ENCODE measurements around the gene EIF4A2.

DNA sequence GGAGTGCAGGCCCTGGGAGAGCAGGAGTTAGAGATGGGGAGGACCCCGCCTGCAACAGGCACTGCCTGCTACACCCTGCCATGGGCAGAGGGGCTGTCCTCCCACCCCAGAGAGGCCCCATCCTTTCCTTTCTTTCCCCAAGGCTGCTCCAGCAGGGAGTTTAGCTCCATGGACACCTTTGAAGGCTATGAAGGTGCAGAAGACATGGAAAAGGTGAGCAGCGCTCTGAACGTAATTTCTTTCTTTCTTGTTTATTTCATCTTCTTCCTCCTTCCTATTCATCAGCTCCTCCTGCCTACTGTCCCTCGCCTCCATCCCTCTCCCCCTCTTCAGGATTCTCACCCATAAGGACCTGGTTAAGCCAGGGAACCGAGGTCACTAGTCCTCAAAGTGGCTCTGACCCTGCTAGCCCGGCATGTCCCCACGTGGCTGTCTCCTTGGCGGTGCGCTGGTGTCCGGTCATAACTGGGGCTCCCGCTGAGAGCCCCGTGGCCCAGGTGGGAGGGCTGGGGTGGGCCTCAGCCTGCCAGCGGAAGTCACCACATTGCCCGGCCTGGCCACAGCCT is 43.1 kb downstream of the EIF4A2 start:
- TF ChIP-seq, protein P1, sequence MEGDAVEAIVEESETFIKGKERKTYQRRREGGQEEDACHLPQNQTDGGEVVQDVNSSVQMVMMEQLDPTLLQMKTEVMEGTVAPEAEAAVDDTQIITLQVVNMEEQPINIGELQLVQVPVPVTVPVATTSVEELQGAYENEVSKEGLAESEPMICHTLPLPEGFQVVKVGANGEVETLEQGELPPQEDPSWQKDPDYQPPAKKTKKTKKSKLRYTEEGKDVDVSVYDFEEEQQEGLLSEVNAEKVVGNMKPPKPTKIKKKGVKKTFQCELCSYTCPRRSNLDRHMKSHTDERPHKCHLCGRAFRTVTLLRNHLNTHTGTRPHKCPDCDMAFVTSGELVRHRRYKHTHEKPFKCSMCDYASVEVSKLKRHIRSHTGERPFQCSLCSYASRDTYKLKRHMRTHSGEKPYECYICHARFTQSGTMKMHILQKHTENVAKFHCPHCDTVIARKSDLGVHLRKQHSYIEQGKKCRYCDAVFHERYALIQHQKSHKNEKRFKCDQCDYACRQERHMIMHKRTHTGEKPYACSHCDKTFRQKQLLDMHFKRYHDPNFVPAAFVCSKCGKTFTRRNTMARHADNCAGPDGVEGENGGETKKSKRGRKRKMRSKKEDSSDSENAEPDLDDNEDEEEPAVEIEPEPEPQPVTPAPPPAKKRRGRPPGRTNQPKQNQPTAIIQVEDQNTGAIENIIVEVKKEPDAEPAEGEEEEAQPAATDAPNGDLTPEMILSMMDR (IDR thresholded peaks at IDR 0.05) = no peak
- TF ChIP-seq POLR2A (IDR thresholded peaks at IDR 0.05) = no peak
